Natural killer cell (primary cell): ENCODE measurements around the gene KRTAP20-2. TPM values are rescaled to one million over a fixed set of nuclear protein-coding genes. Genes with fewer than 3 reads are reported as not detected.

Experiments used
- ATAC-seq, 3 donors: fragments of 150-1000 bp in 2 of 3; fragments of 200-7000 bp in 1 of 3; cut with Tn5 transposase; 1 replicate in 1 of 3; 2 replicates in 2 of 3; pipeline ENCODE4 v1.10.0; 2021; ENCODE audit warnings: mild to moderate bottlenecking in 2 of 3, moderate library complexity in 2 of 3
- DNase-seq, 2 donors: peaks; one replicate each; pipeline versions ENCODE4 v3.0.0 to v3.0.0-alpha.2; 2013 to 2021; ENCODE audit warnings: mixed read lengths in 1 of 2
- H3K27ac ChIP-seq: one replicate; pipeline ENCODE4 v1.5.1; 2013; ENCODE audit warnings: mild to moderate bottlenecking, low read length
- H3K27me3 ChIP-seq: one replicate; pipeline ENCODE4 v1.6.1; 2013; ENCODE audit warnings: low read length; ENCODE audit not compliant: control insufficient read depth, insufficient read depth
- H3K36me3 ChIP-seq: one replicate; pipeline ENCODE4 v1.6.1; 2013; ENCODE audit warnings: low read length; ENCODE audit not compliant: control insufficient read depth, insufficient read depth
- H3K4me1 ChIP-seq: one replicate; pipeline ENCODE4 v1.6.1; 2013; ENCODE audit warnings: low read length; ENCODE audit not compliant: control insufficient read depth, insufficient read depth
- H3K4me3 ChIP-seq: one replicate; pipeline ENCODE4 v1.5.1; 2013; ENCODE audit warnings: low read length
- H3K9me3 ChIP-seq: one replicate; pipeline ENCODE4 v1.6.1; 2013; ENCODE audit warnings: low read length; ENCODE audit not compliant: control insufficient read depth, insufficient read depth
- H3K27ac Mint-ChIP-seq, 2 donors: one replicate each; pipeline ENCODE4 v1.8.0; 2022; ENCODE audit warnings: mild to moderate bottlenecking in 2 of 2, mixed read lengths in 2 of 2, moderate library complexity in 1 of 2
- H3K27me3 Mint-ChIP-seq, 2 donors: one replicate each; pipeline ENCODE4 v1.8.0; 2022; ENCODE audit warnings: low read depth in 2 of 2, mixed read lengths in 2 of 2
- H3K36me3 Mint-ChIP-seq: one replicate; pipeline ENCODE4 v1.8.0; 2022; ENCODE audit warnings: mixed read lengths
- H3K4me1 Mint-ChIP-seq, 2 donors: one replicate each; pipeline ENCODE4 v1.8.0; 2022; ENCODE audit warnings: mixed read lengths in 2 of 2
- H3K4me3 Mint-ChIP-seq: one replicate; pipeline ENCODE4 v1.8.0; 2022; ENCODE audit warnings: mild to moderate bottlenecking, moderate library complexity, mixed read lengths
- H3K9me3 Mint-ChIP-seq, 2 donors: one replicate each; pipeline ENCODE4 v1.8.0; 2022; ENCODE audit warnings: mixed read lengths in 2 of 2
- CTCF ChIP-seq: fragments of 200-600 bp; IDR thresholded peaks from one replicate; pipeline ENCODE4 v1.8.0; 2022; ENCODE audit warnings: antibody characterized with exemption
- WGBS: methylation state at CpG from one replicate; pipeline ENCODE4 v1.1.7; 2013; ENCODE audit warnings: missing lambda C conversion rate; ENCODE audit not compliant: insufficient coverage; 5-methylcytosine and 5-hydroxymethylcytosine counted together
- intact Hi-C: fragments of 100-400 bp; cut with micrococcal nuclease; formaldehyde crosslinking; loops from one replicate; pipeline ENCODE4 v1.14.2; 2022
- total RNA-seq, 4 donors: library from RNA; stranded (reverse); fragments of 120-200 nt in 1 of 4; gene quantifications; one replicate each; pipeline versions ENCODE4 v1.2.3 to v1.2.4, GENCODE V29; 2013 to 2022

KRTAP20-2 gene
- total RNA-seq: not detected
- total RNA-seq (2013): not detected

GRCh38 chr21:30634906-30635305 lies at the start of gene KRTAP20-2:
Gene KRTAP20-2 (plus strand): TSS chr21:30635206. CDS start chr21:30635264, 58 bp downstream.
- H3K27me3 Mint-ChIP-seq: no peaks in the 10 kb centered on the region
- WGBS: 100% methylated on average over 1 of the region's 1 CpG
- no peak within 1 kb of the TSS for H3K27ac Mint-ChIP-seq
- Histone ChIP-seq H3K36me3 (no peaks in the 10 kb centered on the region), H3K27ac (no peak within 1 kb of the TSS), H3K4me3 (no peak within 1 kb of the TSS), H3K27me3 (no peaks in the 10 kb centered on the region), H3K4me1 (no peaks in the 10 kb centered on the region), H3K9me3 (no peaks in the 10 kb centered on the region)
- no peaks in the 10 kb centered on the region for H3K36me3 Mint-ChIP-seq
- DNase-seq: no peak
- H3K9me3 Mint-ChIP-seq: peaks cover 13 to 17% of the 10 kb centered on the region in 2 donors
- no peak for TF ChIP-seq CTCF
- H3K4me3 Mint-ChIP-seq: no peak within 1 kb of the TSS
- intact Hi-C loops: no loop called here
- no peaks in the 10 kb centered on the region for H3K4me1 Mint-ChIP-seq
- no peak for ATAC-seq

GRCh38 chr21:30590297-30590696 lies 44.7 kb upstream of the KRTAP20-2 start, which contains the start of gene KRTAP22-2:
Gene KRTAP22-2 (minus strand): TSS chr21:30590397.
- intact Hi-C loops: no loop called here
- Histone ChIP-seq H3K27ac (no peak within 1 kb of the TSS), H3K4me1 (no peaks in the 10 kb centered on the region), H3K4me3 (no peak within 1 kb of the TSS), H3K27me3 (no peaks in the 10 kb centered on the region), H3K36me3 (no peaks in the 10 kb centered on the region), H3K9me3 (no peaks in the 10 kb centered on the region)
- Mint-ChIP-seq H3K36me3 (peaks cover under 1% of the 10 kb centered on the region), H3K27ac (no peak within 1 kb of the TSS), H3K9me3 (peaks cover 6 to 9% of the 10 kb centered on the region in 2 donors), H3K27me3 (no peaks in the 10 kb centered on the region), H3K4me3 (no peak within 1 kb of the TSS), H3K4me1 (no peaks in the 10 kb centered on the region)
- DNase-seq (no peak), ATAC-seq (no peak)
- TF ChIP-seq CTCF: no peak

- Mint-ChIP-seq H3K4me3 (no peak within 1 kb of the TSS), H3K4me1 (no peaks in the 10 kb centered on the region), H3K9me3 (peaks cover 6 to 9% of the 10 kb centered on the region in 2 donors), H3K27ac (no peak within 1 kb of the TSS), H3K27me3 (no peaks in the 10 kb centered on the region), H3K36me3 (no peaks in the 10 kb centered on the region)
- TF ChIP-seq CTCF: no peak
- ATAC-seq (no peak), DNase-seq (no peak)
- H3K27ac ChIP-seq: no peak within 1 kb of the TSS
- no peaks in the 10 kb centered on the region for H3K27me3 ChIP-seq
- H3K4me1 ChIP-seq: no peaks in the 10 kb centered on the region
- WGBS: 91% methylated on average over 4 of the region's 4 CpGs
- intact Hi-C loops: no loop called here
- H3K9me3 ChIP-seq: no peaks in the 10 kb centered on the region
- H3K4me3 ChIP-seq: no peak within 1 kb of the TSS
- H3K36me3 ChIP-seq: no peaks in the 10 kb centered on the region
Observed at GRCh38 chr21:30592140-30592539, 42.9 kb upstream of the KRTAP20-2 start, which contains the start of gene KRTAP6-3. Gene KRTAP6-3 (plus strand): TSS chr21:30592440. CDS start chr21:30592446, 6 bp downstream.

GRCh38 chr21:30598802-30599201 lies 36.2 kb upstream of the KRTAP20-2 start, which contains the start of gene KRTAP6-2:
Gene KRTAP6-2 (minus strand): TSS chr21:30598902. CDS start chr21:30598874, 28 bp downstream.
- Histone ChIP-seq H3K4me3 (no peak within 1 kb of the TSS), H3K4me1 (no peaks in the 10 kb centered on the region), H3K9me3 (no peaks in the 10 kb centered on the region), H3K36me3 (no peaks in the 10 kb centered on the region), H3K27me3 (no peaks in the 10 kb centered on the region), H3K27ac (no peak within 1 kb of the TSS)
- H3K4me3 Mint-ChIP-seq: no peak within 1 kb of the TSS
- 96% methylated on average over 6 of the region's 6 CpGs for WGBS
- H3K9me3 Mint-ChIP-seq: peaks cover 8 to 9% of the 10 kb centered on the region in 2 donors
- H3K27ac Mint-ChIP-seq: no peak within 1 kb of the TSS
- intact Hi-C loops: no loop called here
- no peak for ATAC-seq
- no peak for DNase-seq
- TF ChIP-seq CTCF: no peak
- no peaks in the 10 kb centered on the region for H3K4me1 Mint-ChIP-seq
- H3K36me3 Mint-ChIP-seq: peaks cover 6% of the 10 kb centered on the region
- no peaks in the 10 kb centered on the region for H3K27me3 Mint-ChIP-seq
